ENCODE data around the gene ANXA3.

DNA sequence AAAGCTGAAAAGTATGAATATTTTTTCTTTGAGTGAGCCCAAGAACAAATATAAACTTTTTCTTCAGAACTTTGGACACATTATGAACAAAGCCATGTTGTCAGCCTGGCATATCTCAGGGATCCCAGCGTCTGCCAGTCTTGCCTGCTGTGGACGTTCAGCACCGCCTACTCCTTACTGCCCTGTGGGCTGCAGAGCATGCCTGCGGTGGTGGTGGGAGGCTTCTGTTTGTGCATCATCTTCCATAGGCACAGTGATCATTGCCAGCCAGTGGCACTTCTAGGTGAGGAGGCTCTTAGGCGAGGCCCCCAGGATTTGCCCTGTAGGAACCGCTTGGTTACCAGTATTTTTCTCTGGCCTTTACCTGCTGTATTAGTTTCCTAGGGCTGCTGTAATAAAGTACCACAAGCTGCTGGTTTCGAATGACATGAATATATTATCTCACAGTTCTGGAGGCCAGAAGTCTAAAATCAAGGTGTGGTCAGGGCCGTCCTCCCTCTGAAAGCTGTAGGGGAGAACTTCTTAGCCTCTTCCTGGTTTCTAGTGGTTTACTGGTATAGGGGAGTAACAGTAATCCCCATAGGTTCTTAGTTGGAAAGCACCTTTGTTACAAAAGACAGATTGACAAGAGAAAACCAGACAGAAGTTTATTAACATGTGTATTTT, 15.4 kb downstream of the ANXA3 start:
- TF ChIP-seq, protein P1, sequence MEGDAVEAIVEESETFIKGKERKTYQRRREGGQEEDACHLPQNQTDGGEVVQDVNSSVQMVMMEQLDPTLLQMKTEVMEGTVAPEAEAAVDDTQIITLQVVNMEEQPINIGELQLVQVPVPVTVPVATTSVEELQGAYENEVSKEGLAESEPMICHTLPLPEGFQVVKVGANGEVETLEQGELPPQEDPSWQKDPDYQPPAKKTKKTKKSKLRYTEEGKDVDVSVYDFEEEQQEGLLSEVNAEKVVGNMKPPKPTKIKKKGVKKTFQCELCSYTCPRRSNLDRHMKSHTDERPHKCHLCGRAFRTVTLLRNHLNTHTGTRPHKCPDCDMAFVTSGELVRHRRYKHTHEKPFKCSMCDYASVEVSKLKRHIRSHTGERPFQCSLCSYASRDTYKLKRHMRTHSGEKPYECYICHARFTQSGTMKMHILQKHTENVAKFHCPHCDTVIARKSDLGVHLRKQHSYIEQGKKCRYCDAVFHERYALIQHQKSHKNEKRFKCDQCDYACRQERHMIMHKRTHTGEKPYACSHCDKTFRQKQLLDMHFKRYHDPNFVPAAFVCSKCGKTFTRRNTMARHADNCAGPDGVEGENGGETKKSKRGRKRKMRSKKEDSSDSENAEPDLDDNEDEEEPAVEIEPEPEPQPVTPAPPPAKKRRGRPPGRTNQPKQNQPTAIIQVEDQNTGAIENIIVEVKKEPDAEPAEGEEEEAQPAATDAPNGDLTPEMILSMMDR (IDR thresholded peaks at IDR 0.05): no peak
- TF ChIP-seq POLR2AphosphoS5 (IDR thresholded peaks at IDR 0.05) (no peak), POLR2A (IDR thresholded peaks at IDR 0.05) (no peak), EP300 (IDR thresholded peaks at IDR 0.05) (no peak)

Measured in gastroesophageal sphincter (tissue), 3 donors.